Brain microvascular endothelial cell (primary cell): Measurements from ENCODE around the gene ADK.
A peak's percentile ranks its signal among the peaks of the same experiment; 100 is the strongest.
"Not testable (repeated sequence)": the region's sequence is repeated elsewhere in the genome, so short reads cannot be mapped to it uniquely, and the experiment has no call there.

Source experiments
- DNase-seq: peaks from one replicate; pipeline ENCODE4 v3.0.0-alpha.2; 2020
- H3K27ac ChIP-seq: fragments of 250-450 bp; sonication (Bioruptor Pico); 2 replicates; pipeline ENCODE4 v1.5.1; 2020; ENCODE audit warnings: mild to moderate bottlenecking, moderate library complexity
- H3K27me3 ChIP-seq: fragments of 250-450 bp; sonication (Bioruptor Pico); replicated peaks from 2 replicates; pipeline ENCODE4 v1.5.1; 2020; ENCODE audit warnings: mild to moderate bottlenecking
- H3K36me3 ChIP-seq: fragments of 250-450 bp; sonication (Bioruptor Pico); replicated peaks from 2 replicates; pipeline ENCODE4 v1.5.1; 2020; ENCODE audit warnings: mild to moderate bottlenecking
- H3K4me3 ChIP-seq: 2 replicates; pipeline ENCODE4 v1.5.1; 2011; ENCODE audit warnings: low read depth, mild to moderate bottlenecking, control low read depth, low read length, moderate library complexity
- CTCF ChIP-seq: IDR thresholded peaks from 2 replicates; pipeline ENCODE4 v1.5.1; 2011; ENCODE audit warnings: low read depth, mild to moderate bottlenecking, moderate library complexity, low read length, control low read depth, inconsistent platforms; ENCODE audit errors: missing control alignments
- in situ Hi-C: cut with HindIII; loops from 2 replicates; pipeline ENCODE4 v1.10.0; 2017; ENCODE audit warnings: low sequenced_read_pairs, low pct_ligation_motif_present

ADK gene

DNA sequence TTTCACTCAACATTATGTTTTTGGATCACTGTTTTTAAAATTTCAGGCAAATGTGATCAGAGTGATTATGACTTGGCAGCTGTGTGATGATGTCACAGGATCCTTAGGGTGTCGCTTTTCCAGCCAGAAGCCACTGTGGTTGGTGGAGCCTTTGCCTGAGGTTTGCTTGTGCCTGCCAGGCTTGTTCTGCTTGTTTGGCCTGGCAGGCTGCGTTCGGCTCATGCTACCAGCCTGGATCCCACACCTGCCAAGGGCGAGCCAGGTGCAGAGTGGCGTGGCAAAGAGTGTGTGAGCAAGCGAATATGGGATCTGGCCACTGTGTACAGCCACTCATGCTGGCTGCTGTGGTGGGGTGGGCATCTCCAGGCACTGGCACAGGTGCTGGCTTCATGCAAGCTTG, 55.7 kb downstream of the ADK start:
- in situ Hi-C loops: no loop called here
- Histone ChIP-seq H3K4me3 (no peak overlapping the region), H3K36me3 (no peaks in the 10 kb centered on the region), H3K27me3 (no peaks in the 10 kb centered on the region), H3K27ac (no peak overlapping the region)
- no peak for TF ChIP-seq CTCF
- no peak for DNase-seq

DNA sequence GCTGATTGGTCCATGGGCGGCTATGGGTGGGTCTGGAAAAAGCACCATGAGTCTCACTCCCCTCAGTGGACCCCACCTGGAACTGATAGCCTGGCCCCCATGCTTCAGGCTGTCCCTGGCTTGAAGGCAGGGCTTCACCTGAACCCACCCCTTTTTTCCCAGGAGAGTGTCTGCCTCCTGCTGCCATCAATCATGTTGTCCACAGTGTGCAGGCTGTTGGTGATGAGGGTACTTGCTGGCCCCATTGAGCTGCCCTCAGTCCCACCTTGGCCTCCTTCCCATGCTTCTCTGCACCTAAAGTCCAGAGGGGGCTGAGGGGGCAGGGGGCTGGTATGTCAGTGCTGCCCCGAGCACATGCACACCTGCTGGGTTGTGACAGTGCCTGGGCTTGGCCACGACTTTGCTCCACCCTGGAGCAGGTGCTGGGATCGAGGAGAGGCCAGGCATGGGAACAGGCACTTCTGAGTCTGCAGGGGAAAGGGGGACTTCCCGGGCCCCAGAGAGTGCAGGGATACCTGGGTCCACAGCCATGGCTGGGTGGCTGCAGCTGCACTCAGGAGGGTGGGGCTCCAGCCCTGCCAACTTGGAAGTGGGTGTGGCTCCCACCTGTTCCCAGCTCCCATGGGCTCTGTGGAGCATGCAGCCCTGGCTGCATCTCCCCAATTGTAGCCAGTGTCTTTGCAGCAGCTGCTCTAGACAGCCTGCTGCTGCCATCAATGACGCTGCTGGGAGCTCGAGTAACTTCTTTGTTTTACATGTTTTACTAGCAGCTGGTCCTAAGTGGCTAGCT, 56.9 kb downstream of the ADK start:
- DNase-seq: no peak
- Histone ChIP-seq H3K4me3 (no peak overlapping the region), H3K27me3 (no peaks in the 10 kb centered on the region), H3K27ac (no peak overlapping the region), H3K36me3 (no peaks in the 10 kb centered on the region)
- TF ChIP-seq CTCF: no peak
- in situ Hi-C loops: no loop called here

- H3K27me3 ChIP-seq: no peaks in the 10 kb centered on the region
- no peak overlapping the region for H3K4me3 ChIP-seq
- no peaks in the 10 kb centered on the region for H3K36me3 ChIP-seq
- no peak overlapping the region for H3K27ac ChIP-seq
- TF ChIP-seq CTCF: no peak
- DNase-seq: no peak
- in situ Hi-C loops: no loop called here
Measured at GRCh38 chr10:74208997-74209396, 58.0 kb downstream of the ADK start.

DNA sequence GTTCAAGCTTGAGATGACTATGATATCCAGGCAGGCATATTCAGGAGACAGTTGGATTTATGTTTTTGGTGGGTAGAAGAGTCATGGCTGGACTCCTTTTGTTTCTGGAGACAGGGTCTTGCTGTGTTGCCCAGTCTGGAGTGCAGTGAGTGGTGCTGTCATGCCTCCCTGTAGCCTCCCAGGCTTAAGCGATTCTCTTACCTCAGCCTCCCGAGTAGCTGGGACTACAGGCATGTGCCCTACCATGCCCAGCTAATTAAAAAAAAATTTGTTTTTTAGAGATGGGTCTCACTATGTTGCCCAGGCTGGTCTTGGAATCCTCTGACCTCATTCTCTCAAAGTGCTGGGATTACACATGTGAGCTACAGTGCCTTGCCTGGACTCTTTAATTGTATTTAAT, 62.0 kb downstream of the ADK start:
- DNase-seq: no peak

DNA sequence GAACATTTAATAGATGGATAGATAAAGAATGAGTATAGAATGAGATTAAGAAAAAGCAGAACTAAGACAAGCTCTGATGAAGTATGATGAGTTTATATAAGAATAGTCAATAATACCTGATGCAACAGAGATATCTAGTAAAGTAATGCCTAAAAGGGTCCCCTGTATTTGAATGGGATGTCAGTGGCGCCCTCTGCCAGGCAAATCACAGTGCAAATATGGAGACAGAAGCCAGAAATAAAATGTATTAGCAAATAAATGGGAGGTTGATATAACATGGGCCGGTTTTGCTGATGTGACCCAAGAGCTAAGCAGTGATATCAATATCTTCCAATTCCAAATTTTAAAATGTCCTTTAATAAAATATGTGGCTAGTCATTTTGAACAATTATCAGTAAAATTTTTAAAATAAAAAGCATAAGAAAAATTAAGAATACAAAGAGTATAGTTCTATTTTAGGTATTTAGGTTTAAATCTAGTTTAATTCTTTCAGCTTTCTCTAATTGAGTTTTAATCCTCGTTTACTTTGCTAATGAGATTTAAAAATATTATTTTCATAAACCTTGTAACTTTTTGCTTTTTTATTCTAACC, 62.6 kb downstream of the ADK start:
- in situ Hi-C loops: no loop called here
- Histone ChIP-seq H3K4me3 (no peak overlapping the region), H3K27me3 (no peaks in the 10 kb centered on the region), H3K36me3 (peaks cover 2% of the 10 kb centered on the region), H3K27ac (no peak overlapping the region)
- TF ChIP-seq CTCF: peak; percentile 83
- peak; percentile 42 for DNase-seq

More for the DNA sequence above, 62.0 kb downstream of the ADK start:
- in situ Hi-C loops: no loop called here
- H3K27ac ChIP-seq: no peak overlapping the region
- peaks cover 2% of the 10 kb centered on the region for H3K36me3 ChIP-seq
- no peaks in the 10 kb centered on the region for H3K27me3 ChIP-seq
- no peak overlapping the region for H3K4me3 ChIP-seq
- no peak for TF ChIP-seq CTCF

GRCh38 chr10:74217110-74217509, 66.1 kb downstream of the ADK start:
- H3K27me3 ChIP-seq, H3K36me3 ChIP-seq, DNase-seq, in situ Hi-C loops, H3K4me3 ChIP-seq, H3K27ac ChIP-seq: not testable (repeated sequence)

- in situ Hi-C loops, H3K4me3 ChIP-seq, H3K36me3 ChIP-seq: not testable (repeated sequence)
Measured at GRCh38 chr10:74222467-74222866, 71.4 kb downstream of the ADK start.

More at GRCh38 chr10:74222467-74222866, 71.4 kb downstream of the ADK start:
- DNase-seq, H3K27me3 ChIP-seq, H3K27ac ChIP-seq: not testable (repeated sequence)
